ENCODE measurements around the gene EXOC6B. TPM values are rescaled to one million over a fixed set of nuclear protein-coding genes. Genes with fewer than 3 reads are reported as not detected.

Gene EXOC6B
- total RNA-seq, 1 experiment from 2014 or later, result 34.3 TPM

DNA sequence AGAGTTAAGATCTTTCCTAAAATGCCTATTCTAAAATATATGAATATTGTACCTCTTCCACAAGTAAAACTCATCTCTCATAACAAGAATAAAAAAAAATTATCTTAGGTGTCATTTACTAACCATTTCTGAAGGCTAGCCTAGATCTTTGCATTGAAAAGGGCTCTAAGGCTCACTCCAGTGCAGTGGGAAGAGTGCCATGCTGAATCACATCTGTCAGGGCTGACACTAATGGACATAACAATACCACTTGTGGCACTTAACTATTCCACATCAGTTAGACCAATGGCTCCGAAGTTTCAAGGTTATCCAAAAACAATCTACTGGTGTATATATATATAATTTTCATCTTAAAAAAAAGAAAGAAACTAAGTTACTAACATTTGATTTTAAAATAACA is 130.2 kb downstream of the EXOC6B start:
- Histone ChIP-seq H3K9me3 (ENCODE audit: insufficient read depth, low read depth) (peaks cover 5% of the 10 kb centered on the region; the same call in 1 of the 2 replicates), H3F3A (ENCODE audit: insufficient read depth, low read depth) (no peaks in the 10 kb centered on the region), H3K79me2 (ENCODE audit: low read depth) (no peaks in the 10 kb centered on the region), H3K4me3 (no peak overlapping the region), H3K9me2 (ENCODE audit: insufficient read depth) (no peaks in the 10 kb centered on the region), H3K27me3 (ENCODE audit: insufficient read depth, low read depth) (no peaks in the 10 kb centered on the region), H3K36me3 (ENCODE audit: low read depth) (no peaks in the 10 kb centered on the region), H3K4me2 (no peak overlapping the region), H4K20me1 (ENCODE audit: insufficient read depth) (no peaks in the 10 kb centered on the region), H2AFZ (no peak overlapping the region), H3K27ac (no peak overlapping the region), H3K4me1 (replicated peaks; ENCODE audit: insufficient read depth) (peaks cover 16% of the 10 kb centered on the region)
- BruUV-seq (replicated peaks), result no TSS peak
- TF ChIP-seq, protein P1, sequence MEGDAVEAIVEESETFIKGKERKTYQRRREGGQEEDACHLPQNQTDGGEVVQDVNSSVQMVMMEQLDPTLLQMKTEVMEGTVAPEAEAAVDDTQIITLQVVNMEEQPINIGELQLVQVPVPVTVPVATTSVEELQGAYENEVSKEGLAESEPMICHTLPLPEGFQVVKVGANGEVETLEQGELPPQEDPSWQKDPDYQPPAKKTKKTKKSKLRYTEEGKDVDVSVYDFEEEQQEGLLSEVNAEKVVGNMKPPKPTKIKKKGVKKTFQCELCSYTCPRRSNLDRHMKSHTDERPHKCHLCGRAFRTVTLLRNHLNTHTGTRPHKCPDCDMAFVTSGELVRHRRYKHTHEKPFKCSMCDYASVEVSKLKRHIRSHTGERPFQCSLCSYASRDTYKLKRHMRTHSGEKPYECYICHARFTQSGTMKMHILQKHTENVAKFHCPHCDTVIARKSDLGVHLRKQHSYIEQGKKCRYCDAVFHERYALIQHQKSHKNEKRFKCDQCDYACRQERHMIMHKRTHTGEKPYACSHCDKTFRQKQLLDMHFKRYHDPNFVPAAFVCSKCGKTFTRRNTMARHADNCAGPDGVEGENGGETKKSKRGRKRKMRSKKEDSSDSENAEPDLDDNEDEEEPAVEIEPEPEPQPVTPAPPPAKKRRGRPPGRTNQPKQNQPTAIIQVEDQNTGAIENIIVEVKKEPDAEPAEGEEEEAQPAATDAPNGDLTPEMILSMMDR (conservative IDR thresholded peaks at IDR 0.05), result no peak
- no peak for TF ChIP-seq EZH2 (IDR thresholded peaks at IDR 0.05; ENCODE audit: low read depth)
- DNase-seq, result no peak
- CTCF ChIA-PET, result no interaction called here
- POLR2A ChIA-PET (ENCODE audit: unreplicated experiment), result no interaction called here
- intact Hi-C loops (cut with micrococcal nuclease; ENCODE audit: unreplicated experiment), result no loop called here

DNA sequence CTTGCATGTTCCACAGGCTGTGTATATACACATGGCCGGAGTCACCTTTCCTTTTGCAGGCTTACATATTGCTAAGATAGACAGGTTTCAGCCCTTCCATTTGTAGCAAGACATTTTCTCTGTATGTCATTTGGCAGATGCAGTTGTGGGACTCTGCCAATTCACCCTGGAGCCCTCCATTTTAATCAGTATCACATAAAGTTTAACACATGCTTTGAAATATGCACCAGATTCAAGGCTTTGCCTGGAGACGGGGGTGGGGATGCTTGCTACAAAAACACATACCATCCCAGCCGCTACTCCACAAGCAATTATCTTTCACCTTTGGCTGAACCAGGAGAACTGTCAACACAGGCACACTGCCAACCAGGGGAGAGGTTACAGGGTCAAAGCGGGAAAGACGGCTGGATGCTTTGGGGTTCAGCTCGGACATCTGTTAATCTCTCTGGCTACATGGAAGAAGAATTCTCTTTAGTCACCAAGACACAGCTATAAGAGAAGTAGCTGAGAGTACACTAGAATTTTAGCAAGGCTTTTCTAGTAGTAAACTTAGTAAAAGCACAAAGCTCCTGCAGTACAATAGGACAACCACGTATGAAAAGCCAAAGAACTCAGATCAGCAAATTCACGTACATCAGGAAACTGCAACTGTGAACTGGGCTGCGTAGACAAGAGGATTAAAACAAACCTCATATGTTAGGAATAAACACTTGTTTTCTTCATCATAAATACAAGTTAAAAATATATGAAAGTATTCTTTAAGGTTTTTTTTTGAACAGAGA is 130.9 kb downstream of the EXOC6B start:
- H3K4me1 ChIP-seq (replicated peaks; ENCODE audit: insufficient read depth), result peaks cover 16% of the 10 kb centered on the region
- POLR2A ChIA-PET (ENCODE audit: unreplicated experiment), result no interaction called here
- peaks cover 5% of the 10 kb centered on the region; the same call in 1 of the 2 replicates for H3K9me3 ChIP-seq (ENCODE audit: insufficient read depth, low read depth)
- no peaks in the 10 kb centered on the region for H3K36me3 ChIP-seq (ENCODE audit: low read depth)
- H3K4me3 ChIP-seq, result no peak overlapping the region
- H2AFZ ChIP-seq, result no peak overlapping the region
- TF ChIP-seq EZH2 (IDR thresholded peaks at IDR 0.05; ENCODE audit: low read depth), result no peak
- TF ChIP-seq, protein P1 (conservative IDR thresholded peaks at IDR 0.05), result no peak
- no peaks in the 10 kb centered on the region for H4K20me1 ChIP-seq (ENCODE audit: insufficient read depth)
- CTCF ChIA-PET, result no interaction called here
- no peaks in the 10 kb centered on the region for H3F3A ChIP-seq (ENCODE audit: insufficient read depth, low read depth)
- peak overlapping the region; percentile 50 for H3K4me2 ChIP-seq
- DNase-seq, result peak in 1 of 2 experiments; percentile 29
- no peaks in the 10 kb centered on the region for H3K27me3 ChIP-seq (ENCODE audit: insufficient read depth, low read depth)
- H3K27ac ChIP-seq, result no peak overlapping the region
- BruUV-seq (replicated peaks), result no TSS peak
- intact Hi-C loops (cut with micrococcal nuclease; ENCODE audit: unreplicated experiment), result no loop called here
- no peaks in the 10 kb centered on the region for H3K79me2 ChIP-seq (ENCODE audit: low read depth)
- H3K9me2 ChIP-seq (ENCODE audit: insufficient read depth), result no peaks in the 10 kb centered on the region

DNA sequence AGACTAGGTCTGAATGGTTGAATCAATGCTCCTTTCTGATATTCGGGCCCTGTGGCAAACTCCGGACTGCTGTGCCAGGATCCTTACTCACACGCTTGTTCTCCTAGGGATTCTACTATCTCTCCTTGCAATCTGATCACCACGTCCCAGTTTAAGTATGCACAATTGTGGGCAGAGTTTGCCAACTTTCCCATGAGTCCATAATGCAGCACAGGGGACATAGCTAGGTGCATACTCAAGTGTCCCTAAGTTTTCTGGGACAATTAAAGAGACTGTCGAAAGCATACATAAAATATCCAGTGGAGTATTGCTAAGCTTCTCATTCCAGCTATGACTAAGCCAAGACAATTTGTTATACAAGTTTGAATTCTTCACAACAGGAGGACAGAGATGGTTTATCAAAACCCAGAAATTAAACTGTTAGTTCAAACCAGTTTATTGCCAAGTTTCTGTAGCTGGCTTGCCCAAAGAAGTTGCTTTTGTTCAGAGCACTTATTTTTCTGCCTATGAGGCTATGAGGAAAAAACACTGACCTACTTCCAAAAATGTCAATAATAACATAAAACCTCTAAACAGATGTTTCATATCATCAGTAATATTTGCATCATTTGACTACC is 136.1 kb downstream of the EXOC6B start:
- Histone ChIP-seq H3K9me3 (ENCODE audit: insufficient read depth, low read depth) (no peaks in the 10 kb centered on the region), H3F3A (ENCODE audit: insufficient read depth, low read depth) (no peaks in the 10 kb centered on the region), H3K79me2 (ENCODE audit: low read depth) (no peaks in the 10 kb centered on the region), H3K9me2 (ENCODE audit: insufficient read depth) (no peaks in the 10 kb centered on the region), H3K4me2 (no peak overlapping the region), H3K27ac (no peak overlapping the region), H4K20me1 (ENCODE audit: insufficient read depth) (no peaks in the 10 kb centered on the region), H3K4me3 (no peak overlapping the region), H2AFZ (no peak overlapping the region), H3K27me3 (ENCODE audit: insufficient read depth, low read depth) (no peaks in the 10 kb centered on the region), H3K36me3 (ENCODE audit: low read depth) (no peaks in the 10 kb centered on the region), H3K4me1 (replicated peaks; ENCODE audit: insufficient read depth) (peaks cover 9% of the 10 kb centered on the region)
- ChIA-PET POLR2A (ENCODE audit: unreplicated experiment) (no interaction called here), CTCF (no interaction called here)
- TF ChIP-seq, protein P1 (conservative IDR thresholded peaks at IDR 0.05), result no peak
- no peak for TF ChIP-seq EZH2 (IDR thresholded peaks at IDR 0.05; ENCODE audit: low read depth)
- no TSS peak for BruUV-seq (replicated peaks)
- intact Hi-C loops (cut with micrococcal nuclease; ENCODE audit: unreplicated experiment), result no loop called here
- DNase-seq, result no peak
